ENCODE results near the gene LRMDA.

DNA sequence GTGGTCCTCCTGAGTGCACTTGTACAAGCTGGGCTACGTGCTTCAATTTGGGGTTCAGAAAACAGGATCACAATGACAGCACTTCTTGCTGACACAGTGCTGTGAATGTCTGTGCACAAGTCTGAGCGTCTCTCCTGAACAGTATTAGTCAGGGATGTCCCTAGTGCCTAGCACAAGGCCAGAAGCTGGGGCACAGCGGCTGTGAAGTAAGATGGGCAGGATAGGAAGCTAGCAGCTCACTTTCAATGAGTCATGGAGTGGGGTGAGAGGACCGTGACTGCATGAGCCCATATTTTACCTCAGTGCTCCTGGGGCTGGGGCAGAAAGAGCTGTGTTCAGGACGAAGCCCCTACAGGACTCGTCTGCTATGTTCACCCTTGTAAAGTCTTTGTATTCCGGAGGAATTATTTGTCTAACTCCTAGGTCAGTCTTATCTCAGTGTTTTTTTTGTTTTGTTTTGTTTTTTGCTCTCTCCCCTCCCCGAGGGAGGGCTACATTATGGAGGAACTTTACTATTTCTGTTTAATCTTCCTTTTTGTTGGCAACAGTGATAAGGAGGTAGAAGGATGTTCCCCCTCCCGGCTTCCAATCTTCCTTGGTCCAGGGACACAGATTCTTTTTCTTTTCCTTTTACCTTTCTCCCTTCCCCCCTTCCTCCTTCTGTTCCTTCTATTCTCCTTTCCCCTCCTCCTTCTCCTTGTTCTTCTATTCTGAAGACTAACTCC, 2.8 kb upstream of the LRMDA start:
- TF ChIP-seq, protein P1, sequence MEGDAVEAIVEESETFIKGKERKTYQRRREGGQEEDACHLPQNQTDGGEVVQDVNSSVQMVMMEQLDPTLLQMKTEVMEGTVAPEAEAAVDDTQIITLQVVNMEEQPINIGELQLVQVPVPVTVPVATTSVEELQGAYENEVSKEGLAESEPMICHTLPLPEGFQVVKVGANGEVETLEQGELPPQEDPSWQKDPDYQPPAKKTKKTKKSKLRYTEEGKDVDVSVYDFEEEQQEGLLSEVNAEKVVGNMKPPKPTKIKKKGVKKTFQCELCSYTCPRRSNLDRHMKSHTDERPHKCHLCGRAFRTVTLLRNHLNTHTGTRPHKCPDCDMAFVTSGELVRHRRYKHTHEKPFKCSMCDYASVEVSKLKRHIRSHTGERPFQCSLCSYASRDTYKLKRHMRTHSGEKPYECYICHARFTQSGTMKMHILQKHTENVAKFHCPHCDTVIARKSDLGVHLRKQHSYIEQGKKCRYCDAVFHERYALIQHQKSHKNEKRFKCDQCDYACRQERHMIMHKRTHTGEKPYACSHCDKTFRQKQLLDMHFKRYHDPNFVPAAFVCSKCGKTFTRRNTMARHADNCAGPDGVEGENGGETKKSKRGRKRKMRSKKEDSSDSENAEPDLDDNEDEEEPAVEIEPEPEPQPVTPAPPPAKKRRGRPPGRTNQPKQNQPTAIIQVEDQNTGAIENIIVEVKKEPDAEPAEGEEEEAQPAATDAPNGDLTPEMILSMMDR (IDR thresholded peaks at IDR 0.05) = no peak
- TF ChIP-seq POLR2AphosphoS5 (IDR thresholded peaks at IDR 0.05) = no peak
